ENCODE measurements around the gene CCDC157. TPM values are rescaled to one million over a fixed set of nuclear protein-coding genes. Genes with fewer than 3 reads are reported as not detected.
"Not testable (repeated sequence)": the region's sequence is repeated elsewhere in the genome, so short reads cannot be mapped to it uniquely, and the experiment has no call there.

CCDC157 gene
- total RNA-seq, 2 experiments from 2014 or later = 4.3 to 5.0 TPM

GRCh38 chr22:30392661-30393321, 36.0 kb downstream of the CCDC157 start:
- peak overlapping the region; percentile 45 for H3K4me3 Mint-ChIP-seq
- ATAC-seq (no peak), DNase-seq (peak; percentile 47)
- H3K27me3 Mint-ChIP-seq (ENCODE audit: low read depth) = no peaks in the 10 kb centered on the region
- ChIA-PET POLR2A (interaction anchor here (0.7 to 2.8 kb wide), 4 partner anchors 30 to 179 kb away, joined by 4 to 18 read pairs (median 4); partner anchors contain the start of gene MTFP1), CTCF (interaction anchor here (0.7 to 17.8 kb wide), 17 partner anchors 9 to 362 kb away, joined by 3 to 346 read pairs (median 5); partner anchors contain the start of genes CASTOR1, CCDC157, MTFP1 and SF3A1)
- no peaks in the 10 kb centered on the region for H3K9me3 Mint-ChIP-seq (ENCODE audit: insufficient read depth)
- H3K27ac Mint-ChIP-seq = peak overlapping the region; percentile 86
- peaks cover 54% of the 10 kb centered on the region for H3K4me1 Mint-ChIP-seq (ENCODE audit: low read depth)
- H3K36me3 Mint-ChIP-seq (ENCODE audit: low read depth) = no peaks in the 10 kb centered on the region

- Mint-ChIP-seq H3K36me3 (ENCODE audit: low read depth) (no peaks in the 10 kb centered on the region), H3K27ac (peak overlapping the region; percentile 76), H3K4me1 (ENCODE audit: low read depth) (peaks cover 57% of the 10 kb centered on the region), H3K4me3 (no peak overlapping the region), H3K9me3 (ENCODE audit: insufficient read depth) (no peaks in the 10 kb centered on the region), H3K27me3 (ENCODE audit: low read depth) (no peaks in the 10 kb centered on the region)
- CTCF ChIA-PET = interaction anchor here (1.9 to 17.8 kb wide), 4 partner anchors 31 to 103 kb away, joined by 8 to 346 read pairs (median 110); partner anchors contain the start of genes CASTOR1 and MTFP1
- no peak for DNase-seq
- POLR2A ChIA-PET = interaction anchor here (0.7 to 2.8 kb wide), 2 partner anchors 31 to 179 kb away, joined by 4 to 18 read pairs; partner anchors contain the start of gene MTFP1
- ATAC-seq = no peak
Observed at GRCh38 chr22:30393322-30393680, 36.5 kb downstream of the CCDC157 start.

- no peak for DNase-seq
- Mint-ChIP-seq H3K27ac (no peak overlapping the region), H3K36me3 (ENCODE audit: low read depth) (no peaks in the 10 kb centered on the region), H3K4me1 (ENCODE audit: low read depth) (peaks cover 62% of the 10 kb centered on the region), H3K4me3 (no peak overlapping the region), H3K9me3 (ENCODE audit: insufficient read depth) (no peaks in the 10 kb centered on the region), H3K27me3 (ENCODE audit: low read depth) (no peaks in the 10 kb centered on the region)
- ATAC-seq = no peak
- ChIA-PET CTCF (interaction anchor here (4.7 to 17.8 kb wide), 3 partner anchors 30 to 104 kb away, joined by 54 to 346 read pairs (median 166); partner anchors contain the start of genes CASTOR1 and MTFP1), POLR2A (interaction anchor here (2.8 kb wide), 1 partner anchor 31 kb away, joined by 18 read pairs; the partner anchor contains the start of gene MTFP1)
Observed at GRCh38 chr22:30393885-30394284, 37.1 kb downstream of the CCDC157 start.

- ATAC-seq = peak; percentile 90
- peak within 1 kb of the TSS; percentile 90 for H3K4me3 Mint-ChIP-seq
- POLR2A ChIA-PET = interaction anchor here (1.2 to 2.0 kb wide), 6 partner anchors 14 to 40 kb away, joined by 3 to 9 read pairs (median 4); partner anchors contain the start of genes CCDC157, MTFP1 and SF3A1
- CTCF ChIA-PET = interaction anchor here (0.9 to 17.8 kb wide), 12 partner anchors 9 to 358 kb away, joined by 3 to 346 read pairs (median 4); partner anchors contain the start of genes CASTOR1, MTFP1 and RNF215
- H3K27me3 Mint-ChIP-seq (ENCODE audit: low read depth) = no peaks in the 10 kb centered on the region
- H3K9me3 Mint-ChIP-seq (ENCODE audit: insufficient read depth) = no peaks in the 10 kb centered on the region
- DNase-seq = peak; percentile 65
- peak within 1 kb of the TSS; percentile 61 for H3K27ac Mint-ChIP-seq
- peaks cover 6% of the 10 kb centered on the region for H3K36me3 Mint-ChIP-seq (ENCODE audit: low read depth)
- H3K4me1 Mint-ChIP-seq (ENCODE audit: low read depth) = peaks cover 54% of the 10 kb centered on the region
Observed at GRCh38 chr22:30396871-30397655, 40.3 kb downstream of the CCDC157 start, which contains the start of gene SEC14L2. Gene SEC14L2, plus strand, starts transcription at chr22:30397018. Its CDS starts 99 bp downstream, at chr22:30397117.

- no peak for DNase-seq
- Mint-ChIP-seq H3K4me1 (ENCODE audit: low read depth) (peaks cover 46% of the 10 kb centered on the region), H3K4me3 (peak overlapping the region; percentile 90), H3K9me3 (ENCODE audit: insufficient read depth) (no peaks in the 10 kb centered on the region), H3K36me3 (ENCODE audit: low read depth) (peaks cover 6% of the 10 kb centered on the region), H3K27ac (peak overlapping the region; percentile 20), H3K27me3 (ENCODE audit: low read depth) (no peaks in the 10 kb centered on the region)
- POLR2A ChIA-PET = interaction anchor here (0.8 to 2.0 kb wide), 3 partner anchors 16 to 41 kb away, joined by 3 to 9 read pairs (median 8); no protein-coding TSS in a partner anchor
- CTCF ChIA-PET = interaction anchor here (1.0 to 17.8 kb wide), 11 partner anchors 7 to 108 kb away, joined by 3 to 346 read pairs (median 4); partner anchors contain the start of genes CASTOR1, MTFP1 and RNF215
- no peak for ATAC-seq
Observed at GRCh38 chr22:30397656-30398635, 41.1 kb downstream of the CCDC157 start.

- ATAC-seq = no peak
- Mint-ChIP-seq H3K4me1 (ENCODE audit: low read depth) (peaks cover 36% of the 10 kb centered on the region), H3K27me3 (ENCODE audit: low read depth) (no peaks in the 10 kb centered on the region), H3K36me3 (ENCODE audit: low read depth) (peaks cover 7% of the 10 kb centered on the region), H3K9me3 (ENCODE audit: insufficient read depth) (no peaks in the 10 kb centered on the region), H3K4me3 (peak overlapping the region; percentile 90), H3K27ac (peak overlapping the region; percentile 26)
- CTCF ChIA-PET = interaction anchor here (0.6 to 17.8 kb wide), 6 partner anchors 8 to 109 kb away, joined by 3 to 346 read pairs (median 4); partner anchors contain the start of genes CASTOR1 and MTFP1
- POLR2A ChIA-PET = interaction anchor here (0.8 to 2.0 kb wide), 3 partner anchors 22 to 40 kb away, joined by 3 to 8 read pairs (median 3); no protein-coding TSS in a partner anchor
- DNase-seq = peak; percentile 38
Observed at GRCh38 chr22:30398685-30399680, 42.2 kb downstream of the CCDC157 start.

- no peaks in the 10 kb centered on the region for H3K27me3 Mint-ChIP-seq (ENCODE audit: low read depth)
- H3K4me3 Mint-ChIP-seq = no peak overlapping the region
- POLR2A ChIA-PET = interaction anchor here (1.1 kb wide), 1 partner anchor 22 kb away, joined by 3 read pairs; no protein-coding TSS in a partner anchor
- H3K9me3 Mint-ChIP-seq (ENCODE audit: insufficient read depth) = no peaks in the 10 kb centered on the region
- H3K27ac Mint-ChIP-seq = no peak overlapping the region
- no peak for ATAC-seq
- peaks cover 8% of the 10 kb centered on the region for H3K36me3 Mint-ChIP-seq (ENCODE audit: low read depth)
- no peak for DNase-seq
- CTCF ChIA-PET = interaction anchor here (1.5 to 17.8 kb wide), 3 partner anchors 9 to 109 kb away, joined by 4 to 346 read pairs (median 166); partner anchors contain the start of genes CASTOR1 and MTFP1
- peaks cover 35% of the 10 kb centered on the region for H3K4me1 Mint-ChIP-seq (ENCODE audit: low read depth)
Observed at GRCh38 chr22:30399718-30400117, 42.9 kb downstream of the CCDC157 start.

GRCh38 chr22:30400159-30400558, 43.4 kb downstream of the CCDC157 start:
- H3K36me3 Mint-ChIP-seq (ENCODE audit: low read depth) = peaks cover 8% of the 10 kb centered on the region
- H3K4me1 Mint-ChIP-seq (ENCODE audit: low read depth) = peaks cover 35% of the 10 kb centered on the region
- DNase-seq = no peak
- H3K27ac Mint-ChIP-seq = no peak overlapping the region
- H3K4me3 Mint-ChIP-seq = no peak overlapping the region
- ATAC-seq = no peak
- no peaks in the 10 kb centered on the region for H3K27me3 Mint-ChIP-seq (ENCODE audit: low read depth)
- POLR2A ChIA-PET = no interaction called here
- CTCF ChIA-PET = interaction anchor here (12.0 to 17.8 kb wide), 2 partner anchors 24 to 110 kb away, joined by 166 to 346 read pairs; partner anchors contain the start of genes CASTOR1 and MTFP1
- H3K9me3 Mint-ChIP-seq (ENCODE audit: insufficient read depth) = no peaks in the 10 kb centered on the region

- H3K9me3 Mint-ChIP-seq (ENCODE audit: insufficient read depth); H3K36me3 Mint-ChIP-seq (ENCODE audit: low read depth); ATAC-seq; H3K27me3 Mint-ChIP-seq (ENCODE audit: low read depth); DNase-seq; CTCF ChIA-PET; H3K4me3 Mint-ChIP-seq; H3K27ac Mint-ChIP-seq: not testable (repeated sequence)
- peaks cover 30% of the 10 kb centered on the region for H3K4me1 Mint-ChIP-seq (ENCODE audit: low read depth)
- POLR2A ChIA-PET = interaction anchor here (2.3 kb wide), 1 partner anchor 23 kb away, joined by 11 read pairs; no protein-coding TSS in a partner anchor
Observed at GRCh38 chr22:30401024-30401423, 44.2 kb downstream of the CCDC157 start.

Measured in activated CD8-positive, alpha-beta T cell treated with anti-CD3 and anti-CD28 coated beads, Interleukin-2, amount 10 ng/mL, durations not matched to agents 7 days and 5 days (primary cell).